ENCODE data around the gene CELF4. TPM values are rescaled to one million over a fixed set of nuclear protein-coding genes. Genes with fewer than 3 reads are reported as not detected.

Gene CELF4
- total and polyA plus RNA-seq, 2 of the 4 experiments (the other 2 are of a cell fraction): not detected

- in situ Hi-C loops (cut with MboI; ENCODE audit: low sequenced_read_pairs): no loop called here
- Histone ChIP-seq H3K9me3 (ENCODE audit: control insufficient read depth, insufficient read depth, low read length) (no peaks in the 10 kb centered on the region), H3K36me3 (ENCODE audit: control insufficient read depth, insufficient read depth, low read length) (no peaks in the 10 kb centered on the region), H3K9ac (ENCODE audit: low read depth, low read length) (no peak overlapping the region), H2BK5ac (ENCODE audit: low read depth, low read length, poor library complexity, severe bottlenecking) (no peak overlapping the region), H2AK5ac (ENCODE audit: low read depth, low read length) (no peak overlapping the region), H3K79me1 (ENCODE audit: low read depth in 1 of 2, low read length in 2 of 2) (no peaks in the 10 kb centered on the region), H4K20me1 (ENCODE audit: insufficient read depth, low read length) (no peaks in the 10 kb centered on the region), H3K4ac (ENCODE audit: low read depth, low read length) (no peak overlapping the region), H3K9me1 (ENCODE audit: insufficient read depth, low read length) (no peaks in the 10 kb centered on the region), H3K23ac (ENCODE audit: low read depth, low read length) (no peak overlapping the region), H3K27me3 (ENCODE audit: control insufficient read depth, insufficient read depth, low read length) (no peaks in the 10 kb centered on the region), H2AK9ac (replicated peaks; ENCODE audit: low read depth, low read length, poor library complexity) (no peak overlapping the region), H3K4me3 (ENCODE audit: insufficient read depth, low read depth, low read length) (no peak overlapping the region), H4K91ac (ENCODE audit: insufficient read depth, low read depth, low read length) (no peak overlapping the region), H2BK20ac (ENCODE audit: low read depth, low read length) (no peak overlapping the region), H3K27ac (ENCODE audit: insufficient read depth, low read length) (no peak overlapping the region), H3K4me2 (ENCODE audit: low read depth, low read length) (no peak overlapping the region), H2BK15ac (ENCODE audit: low read depth, low read length) (no peak overlapping the region), H3K56ac (ENCODE audit: extremely low read depth, insufficient read depth, low read length) (no peak overlapping the region), H3K18ac (ENCODE audit: low read depth, low read length) (no peak overlapping the region), H3K14ac (replicated peaks; ENCODE audit: low read depth, low read length) (no peak overlapping the region), H2AFZ (replicated peaks; ENCODE audit: low read length, poor library complexity) (no peak overlapping the region), H4K5ac (ENCODE audit: low read depth, low read length) (no peak overlapping the region), H2BK120ac (ENCODE audit: low read depth, low read length) (no peak overlapping the region), H3K4me1 (ENCODE audit: control insufficient read depth, insufficient read depth, low read length) (no peaks in the 10 kb centered on the region), H4K8ac (ENCODE audit: low read depth in 2 of 2, low read length in 2 of 2) (no peak overlapping the region)
- intact Hi-C loops (cut with micrococcal nuclease): no loop called here
- ATAC-seq (ENCODE audit: low read depth) (no peak), DNase-seq (no peak)
- 100% methylated on average over 2 of the region's 2 CpGs; no CpG with 5 or more reads in 1 of the 2 experiments for WGBS, 2 experiments (ENCODE audit: extremely low coverage in 2 of 2, insufficient read length in 1 of 2)
- ChIA-PET POLR2A (ENCODE audit: unreplicated experiment) (no interaction called here), CTCF (no interaction called here)
- no TSS peak for BruUV-seq (replicated peaks)
- dilution Hi-C loops (cut with HindIII; ENCODE audit: low sequenced_read_pairs, unreplicated experiment): no loop called here
- TF ChIP-seq ELK1 (IDR thresholded peaks at IDR 0.05; ENCODE audit: borderline replicate concordance, low read depth, low read length) (no peak), SMC3 (IDR thresholded peaks at IDR 0.05; ENCODE audit: low read depth, low read length) (no peak), MXI1 (IDR thresholded peaks at IDR 0.05; ENCODE audit: borderline replicate concordance, low read depth, low read length) (no peak), CEBPB (IDR thresholded peaks at IDR 0.05; ENCODE audit: low read depth, low read length) (no peak), NFE2L2 (IDR thresholded peaks at IDR 0.05; ENCODE audit: low read depth, low read length) (no peak)
Observed at GRCh38 chr18:37199741-37200140, 365.9 kb downstream of the CELF4 start.
